HG02938 (cell line): Measurements from ENCODE around the gene SETX.

Experiments
- ATAC-seq: cut with Tn5 transposase; IDR thresholded peaks from one replicate; pipeline ENCODE4 v1.9.1; 2021; ENCODE audit warnings: mild to moderate bottlenecking, moderate library complexity; ENCODE audit not compliant: unreplicated experiment

The SETX gene

DNA sequence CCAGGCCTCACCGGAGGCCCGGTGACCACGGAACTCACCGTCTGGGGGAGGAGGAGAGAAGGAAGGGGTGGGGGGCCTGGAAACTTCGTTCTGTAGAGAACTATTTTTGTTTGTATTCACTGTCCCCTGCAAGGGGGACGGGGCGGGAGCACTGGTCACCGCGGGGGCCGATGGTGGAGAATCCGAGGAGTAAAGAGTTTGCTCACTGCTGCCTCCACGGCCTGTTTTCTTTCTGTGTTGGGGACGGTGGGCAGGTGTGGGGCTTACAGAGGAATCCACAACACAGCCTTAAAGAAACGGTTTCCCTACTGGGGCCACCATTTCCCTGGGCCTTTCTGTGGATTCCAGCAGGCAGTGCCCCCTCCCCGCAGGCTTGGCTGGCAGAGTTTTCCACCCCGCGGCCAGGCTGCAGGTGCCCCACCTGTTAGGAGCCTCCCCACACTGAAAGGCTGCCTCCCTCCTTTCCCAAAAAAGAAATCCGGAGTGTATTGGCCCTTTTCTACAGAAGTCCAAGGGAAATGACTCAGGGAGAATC lies 112.1 kb downstream of the SETX start:
- ATAC-seq, result no peak

DNA sequence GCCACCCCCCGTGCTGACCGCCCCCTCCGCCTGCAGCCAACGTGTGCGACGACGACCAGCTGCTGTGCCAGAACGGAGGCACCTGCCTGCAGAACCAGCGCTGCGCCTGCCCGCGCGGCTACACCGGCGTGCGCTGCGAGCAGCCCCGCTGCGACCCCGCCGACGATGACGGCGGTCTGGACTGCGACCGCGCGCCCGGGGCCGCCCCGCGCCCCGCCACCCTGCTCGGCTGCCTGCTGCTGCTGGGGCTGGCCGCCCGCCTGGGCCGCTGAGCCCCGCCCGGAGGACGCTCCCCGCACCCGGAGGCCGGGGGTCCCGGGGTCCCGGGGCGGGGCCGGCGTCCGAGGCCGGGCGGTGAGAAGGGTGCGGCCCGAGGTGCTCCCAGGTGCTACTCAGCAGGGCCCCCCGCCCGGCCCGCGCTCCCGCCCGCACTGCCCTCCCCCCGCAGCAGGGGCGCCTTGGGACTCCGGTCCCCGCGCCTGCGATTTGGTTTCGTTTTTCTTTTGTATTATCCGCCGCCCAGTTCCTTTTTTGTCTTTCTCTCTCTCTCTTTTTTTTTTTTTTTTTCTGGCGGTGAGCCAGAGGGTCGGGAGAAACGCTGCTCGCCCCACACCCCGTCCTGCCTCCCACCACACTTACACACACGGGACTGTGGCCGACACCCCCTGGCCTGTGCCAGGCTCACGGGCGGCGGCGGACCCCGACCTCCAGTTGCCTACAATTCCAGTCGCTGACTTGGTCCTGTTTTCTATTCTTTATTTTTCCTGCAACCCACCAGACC lies 112.8 kb downstream of the SETX start:
- ATAC-seq, result peak; percentile 15

DNA sequence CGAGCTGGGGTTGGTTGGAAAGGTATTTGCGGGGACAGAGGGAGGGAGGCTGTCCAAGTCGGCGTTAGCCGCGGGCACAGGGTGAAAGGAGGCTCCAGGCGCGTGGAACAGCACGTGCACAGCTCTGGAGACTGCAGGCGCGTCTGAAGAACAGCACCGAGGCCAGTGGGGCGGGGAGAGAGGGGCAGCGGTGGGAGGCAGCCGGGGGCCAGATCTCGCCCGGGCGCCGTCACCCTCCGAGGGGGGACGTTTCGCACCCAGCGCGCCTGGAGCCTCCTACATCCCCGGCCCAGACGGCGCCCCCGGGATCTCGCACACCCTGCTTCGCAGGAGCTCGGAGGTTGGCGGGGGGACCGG lies 113.3 kb downstream of the SETX start:
- no peak for ATAC-seq

DNA sequence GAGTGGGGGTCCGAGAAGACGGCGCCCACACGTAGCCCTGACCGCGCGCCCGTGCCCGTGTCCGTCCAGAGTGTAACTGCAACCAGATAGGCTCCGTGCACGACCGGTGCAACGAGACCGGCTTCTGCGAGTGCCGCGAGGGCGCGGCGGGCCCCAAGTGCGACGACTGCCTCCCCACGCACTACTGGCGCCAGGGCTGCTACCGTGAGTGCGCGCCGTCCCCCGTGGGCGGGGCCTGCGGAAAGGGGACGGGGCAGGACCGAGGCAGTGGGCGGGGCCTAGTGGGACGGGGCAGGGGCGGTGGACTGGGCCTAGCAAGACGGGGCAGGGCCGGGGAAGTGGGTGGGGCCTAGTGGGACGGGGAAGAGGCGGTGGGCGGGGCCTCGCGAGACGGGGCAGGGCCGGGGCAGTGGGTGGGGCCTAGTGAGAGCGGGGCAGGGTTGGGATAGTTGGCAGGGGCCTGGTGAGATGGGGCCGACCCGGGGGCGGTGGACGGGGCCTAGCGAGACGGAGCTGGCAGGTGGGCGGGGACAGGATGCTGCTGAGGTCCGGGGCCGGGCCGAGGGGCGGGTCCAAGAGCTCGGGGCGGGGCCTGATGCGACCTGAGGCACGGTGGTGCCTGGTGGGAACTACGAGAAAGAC lies 113.8 kb downstream of the SETX start:
- peak; percentile 65 for ATAC-seq

DNA sequence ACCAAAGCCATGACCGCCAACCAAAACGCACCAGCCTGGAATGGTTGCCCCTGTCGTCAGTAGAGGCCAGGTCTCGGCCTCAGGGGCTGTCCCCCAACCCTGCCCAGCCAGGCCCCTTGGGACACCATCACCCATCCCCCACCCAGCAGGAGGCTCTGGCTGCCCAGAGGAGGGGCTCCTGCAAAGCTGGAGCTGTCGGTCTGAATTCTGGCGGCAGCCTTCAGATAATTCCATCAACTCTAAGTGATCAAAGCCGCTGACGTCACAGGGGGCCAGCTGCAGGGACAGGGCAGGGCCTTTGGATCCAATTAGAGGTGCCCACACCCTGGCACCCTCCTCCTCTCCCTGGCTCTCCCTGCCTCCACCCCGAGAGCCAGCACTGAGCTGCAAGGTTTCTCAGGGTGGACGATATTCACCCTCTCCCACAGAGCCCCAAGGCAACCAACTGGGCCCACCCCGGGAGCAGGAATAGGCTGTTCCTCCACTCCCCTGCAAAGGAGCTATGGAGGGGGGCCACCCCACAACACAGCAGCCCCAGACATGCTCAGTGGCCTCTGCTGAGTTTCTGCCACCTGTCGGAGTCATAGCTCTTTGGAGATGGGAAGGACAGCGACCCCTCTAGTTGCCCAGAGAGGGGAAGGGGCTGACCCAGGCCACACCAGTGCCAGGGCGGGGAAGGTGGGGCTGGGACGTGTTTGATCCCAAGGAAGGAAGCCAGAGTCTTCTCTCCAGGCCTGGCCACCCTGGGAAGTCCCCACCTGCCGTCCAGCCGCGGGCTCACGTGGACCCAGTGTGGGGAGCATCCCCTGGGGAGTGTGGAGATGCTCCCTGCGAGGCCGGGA lies 114.6 kb downstream of the SETX start:
- no peak for ATAC-seq

DNA sequence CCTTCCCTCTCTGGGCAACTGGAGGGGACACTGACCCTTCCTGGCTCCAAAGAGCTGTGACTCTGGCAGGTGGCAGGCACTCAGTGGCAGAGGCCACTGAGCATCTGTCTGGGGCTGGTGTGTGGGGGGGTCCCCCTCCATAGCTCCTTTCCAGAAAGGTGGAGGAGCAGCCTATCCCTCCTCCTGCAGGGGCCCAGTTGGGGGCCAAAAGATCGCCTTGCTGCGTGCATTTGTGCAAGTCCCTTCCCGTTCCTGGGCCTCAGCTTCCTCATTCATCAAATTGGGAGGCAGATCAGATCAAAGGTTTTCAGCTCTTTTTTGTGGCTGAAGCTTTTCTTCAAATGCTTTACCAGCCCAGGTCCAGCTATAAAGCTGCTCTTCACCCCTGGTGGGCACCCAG lies 115.3 kb downstream of the SETX start:
- no peak for ATAC-seq

DNA sequence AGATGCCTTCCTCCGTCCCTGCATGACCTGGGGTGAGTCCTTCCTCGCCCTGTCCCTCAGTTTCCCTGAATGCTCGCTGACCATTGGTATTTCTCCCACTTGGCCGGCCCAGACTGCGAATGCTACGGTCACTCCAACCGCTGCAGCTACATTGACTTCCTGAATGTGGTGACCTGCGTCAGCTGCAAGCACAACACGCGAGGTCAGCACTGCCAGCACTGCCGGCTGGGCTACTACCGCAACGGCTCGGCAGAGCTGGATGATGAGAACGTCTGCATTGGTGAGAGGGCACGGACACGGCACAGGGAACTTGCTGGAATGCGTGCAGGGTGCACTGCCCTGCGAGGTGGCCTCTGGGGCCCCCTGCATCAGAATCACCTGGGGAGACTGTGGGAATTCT lies 115.8 kb downstream of the SETX start:
- no peak for ATAC-seq

DNA sequence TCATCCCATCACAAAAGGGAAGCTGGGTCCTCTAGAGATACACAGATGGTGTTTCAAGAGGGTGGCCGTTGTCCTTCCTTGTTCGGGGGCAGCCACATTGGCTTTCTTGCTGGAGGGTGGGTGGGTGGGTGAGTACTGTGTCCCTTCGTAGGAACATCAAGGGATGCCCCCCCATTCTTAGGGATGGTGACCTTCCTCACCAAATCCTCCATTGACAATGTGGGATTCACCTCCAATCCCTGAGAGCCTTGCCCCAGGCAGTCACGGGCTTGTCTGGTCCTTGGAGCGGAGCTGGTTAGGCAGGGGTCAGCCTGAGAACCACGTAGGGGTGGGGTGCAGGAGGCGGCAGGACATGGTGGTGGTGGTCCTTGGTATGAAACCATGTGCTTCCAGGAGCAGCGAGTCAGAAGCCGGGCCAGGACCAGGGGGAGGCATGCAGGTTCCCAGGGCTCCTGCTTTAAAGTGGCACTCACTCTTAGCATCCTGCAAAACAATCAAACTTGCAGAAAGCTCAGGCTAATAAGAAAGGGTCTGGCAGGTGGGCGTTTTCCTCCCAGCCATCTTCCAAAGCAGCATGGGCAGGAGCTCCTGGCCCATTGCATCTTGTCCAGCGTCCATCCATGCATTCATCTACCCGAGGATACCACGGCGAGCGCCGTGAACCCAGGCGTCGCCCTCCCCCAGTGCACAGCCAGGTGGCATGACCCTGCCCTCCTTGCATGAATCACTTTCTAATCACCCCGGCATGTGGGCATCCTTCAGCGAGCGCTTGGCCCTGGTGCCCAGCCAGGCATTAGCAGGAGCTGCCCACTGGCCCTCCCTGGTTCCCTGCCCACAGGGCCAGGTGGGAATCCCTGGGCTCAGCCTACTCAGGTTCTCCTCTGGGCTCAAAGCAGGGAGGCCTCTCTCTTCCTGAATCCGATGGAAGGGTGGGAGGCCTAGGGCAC lies 116.5 kb downstream of the SETX start:
- no peak for ATAC-seq

DNA sequence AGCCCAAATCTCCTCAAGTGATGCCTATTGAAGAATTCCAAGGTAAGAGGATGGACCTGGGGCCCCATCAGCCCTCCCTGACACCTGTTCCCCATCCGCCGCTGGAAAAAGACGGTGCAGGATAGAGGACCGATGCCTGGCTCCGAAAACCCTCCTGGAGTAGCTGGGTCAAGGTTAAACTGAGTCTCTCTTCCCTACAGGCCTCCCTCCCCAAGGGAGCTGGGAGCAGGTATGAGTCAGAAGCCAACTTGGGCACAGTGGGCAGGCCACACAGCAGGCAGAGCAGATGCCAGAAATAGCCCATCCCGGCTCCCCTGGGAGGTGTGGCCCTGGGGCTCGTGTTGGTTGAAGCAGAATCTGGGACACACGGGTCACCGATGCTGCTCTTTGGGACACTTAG lies 117.3 kb downstream of the SETX start:
- no peak for ATAC-seq

DNA sequence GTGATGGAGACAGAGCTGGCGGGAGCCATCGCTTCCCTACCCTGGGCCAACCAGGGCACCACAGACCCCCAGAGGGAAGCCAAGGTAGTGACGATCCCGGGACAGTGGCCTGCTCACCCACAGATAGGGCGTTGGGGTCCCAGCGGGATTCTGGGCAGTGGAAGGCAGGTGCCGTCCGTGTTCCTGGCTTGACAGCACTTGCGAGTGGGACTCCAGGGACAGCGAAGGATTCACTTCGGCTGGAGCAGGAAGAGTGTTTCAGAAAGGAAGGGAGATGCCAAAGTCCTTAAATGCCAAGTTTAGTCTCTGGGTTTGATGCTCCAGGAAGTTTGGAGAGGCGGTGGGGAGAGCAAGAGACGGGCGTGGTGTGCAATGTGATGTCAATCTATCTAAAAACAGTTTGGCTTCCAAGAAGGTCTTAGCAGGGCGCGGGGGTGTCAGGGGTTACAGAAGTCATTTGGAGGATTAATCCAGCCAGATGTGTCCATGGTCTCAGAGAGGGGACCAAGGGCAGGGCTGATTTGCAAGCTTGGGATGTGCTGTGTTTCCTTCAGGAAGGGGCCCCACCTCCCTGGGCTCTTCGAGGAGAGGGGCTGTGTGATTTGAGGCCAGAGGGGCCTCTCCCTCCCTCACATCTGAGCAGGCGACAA lies 118.0 kb downstream of the SETX start:
- no peak for ATAC-seq

DNA sequence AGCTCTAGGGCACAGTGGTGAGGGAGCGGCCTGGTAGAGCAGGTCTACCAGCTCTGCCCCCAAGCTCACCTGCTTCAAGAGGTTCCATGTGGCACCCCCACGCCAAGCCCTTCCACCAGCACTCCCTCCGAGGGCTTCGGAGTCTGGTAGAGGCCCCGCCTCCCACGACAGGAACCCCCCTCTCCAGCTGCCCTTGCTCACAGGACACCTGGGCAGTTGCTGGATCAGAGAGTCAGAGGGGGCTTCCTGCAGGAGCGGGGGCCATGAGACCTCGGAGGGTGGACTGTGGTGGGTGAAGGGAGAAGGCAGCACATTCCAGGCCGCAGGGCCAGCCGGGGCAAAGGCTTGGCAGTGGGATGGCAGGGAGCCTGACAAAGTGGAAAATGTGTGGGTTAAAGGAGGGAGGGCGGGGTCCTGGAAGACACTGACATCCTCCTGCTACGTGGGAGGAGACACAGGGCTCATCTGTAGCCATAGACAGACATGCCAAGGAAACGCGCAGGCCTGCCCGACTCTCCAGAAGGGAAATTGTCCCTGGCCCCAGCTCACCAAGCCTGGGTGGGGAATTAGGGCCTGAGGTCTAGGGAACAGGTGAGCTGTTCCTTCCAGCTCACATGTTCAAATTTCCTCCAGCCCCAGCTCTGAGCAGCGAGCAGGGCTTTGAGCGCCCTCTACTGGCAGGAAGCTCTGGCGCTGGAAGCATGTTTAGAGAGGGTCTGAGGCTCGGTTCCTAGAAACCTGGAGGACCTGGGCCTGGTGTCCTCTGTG lies 118.7 kb downstream of the SETX start:
- ATAC-seq, result no peak

DNA sequence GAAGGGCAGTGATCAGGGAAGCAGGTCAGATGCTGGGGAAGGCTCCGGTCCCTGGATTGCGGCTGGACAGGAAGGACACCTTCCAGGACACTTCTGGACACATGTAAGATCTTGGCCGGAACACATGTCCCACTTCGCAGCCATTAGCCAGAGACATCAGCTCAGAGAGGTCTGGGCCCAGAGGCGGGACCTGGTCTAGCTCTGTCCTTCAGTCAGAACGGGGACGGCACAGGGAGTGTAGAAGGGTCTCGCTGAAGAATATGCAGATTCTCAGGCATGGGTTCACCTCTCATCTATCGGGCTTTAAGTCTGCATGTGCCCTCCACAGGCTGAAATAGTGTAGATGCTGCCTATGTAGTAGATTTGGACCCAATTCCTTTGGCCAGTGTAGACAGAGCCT lies 119.7 kb downstream of the SETX start:
- ATAC-seq, result no peak

DNA sequence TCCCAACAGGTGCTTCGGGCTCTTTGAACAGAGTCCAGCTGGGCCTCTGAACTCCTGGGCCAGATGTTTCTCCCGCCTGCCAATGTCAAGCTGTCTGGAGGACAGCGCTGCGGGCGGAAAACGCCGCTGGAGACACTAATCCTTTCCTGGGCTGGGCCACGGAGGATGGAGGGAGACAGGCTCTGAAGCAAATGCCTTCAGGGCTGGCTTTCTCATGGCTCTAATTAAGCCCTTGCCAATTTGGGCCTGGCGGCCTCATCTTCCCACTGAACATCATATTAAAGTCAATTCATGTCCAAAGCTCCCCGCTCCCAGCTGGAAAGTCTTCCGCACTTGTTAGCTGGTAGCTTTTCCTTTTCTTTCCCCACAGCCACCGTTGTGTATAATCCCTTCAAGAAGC lies 120.3 kb downstream of the SETX start:
- no peak for ATAC-seq

DNA sequence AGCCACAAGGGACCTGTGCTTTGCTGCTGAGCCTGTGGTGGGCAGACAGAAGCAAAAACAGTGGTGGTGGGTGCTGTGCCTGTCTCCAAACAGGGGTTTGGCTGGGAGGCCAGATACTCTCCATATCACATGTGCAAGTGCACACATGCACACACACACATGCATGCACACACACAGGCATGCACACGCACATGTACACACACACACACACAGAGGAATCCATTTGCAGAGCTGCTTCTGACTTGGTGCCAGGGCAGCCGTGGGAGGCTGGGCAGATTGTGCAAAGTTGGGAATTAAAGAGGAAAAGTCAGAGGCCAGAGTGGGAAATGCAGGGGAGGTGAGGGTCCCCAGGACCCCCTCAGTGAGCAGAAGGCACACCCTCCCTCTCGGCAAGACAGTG lies 121.6 kb downstream of the SETX start:
- ATAC-seq, result no peak

DNA sequence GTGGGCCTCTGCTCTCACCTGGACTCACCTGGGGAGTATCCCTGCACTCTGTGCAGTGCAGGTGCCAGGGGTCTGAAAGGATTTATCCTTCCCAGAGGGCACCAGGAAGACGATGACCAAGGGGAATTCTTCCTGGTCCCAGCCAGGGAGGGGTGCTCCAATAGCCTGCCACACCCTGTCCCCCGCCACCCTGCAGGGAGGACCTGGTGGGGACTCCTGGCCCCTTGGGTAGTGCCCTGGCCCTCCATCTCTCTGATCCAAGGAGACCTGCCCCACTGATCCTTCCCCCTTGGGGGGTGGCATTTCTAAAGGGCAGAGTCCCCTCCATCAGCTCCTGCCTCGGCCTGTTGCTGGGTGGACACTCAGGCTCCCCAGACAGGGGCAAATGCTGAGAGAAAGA lies 122.3 kb downstream of the SETX start:
- ATAC-seq, result no peak

DNA sequence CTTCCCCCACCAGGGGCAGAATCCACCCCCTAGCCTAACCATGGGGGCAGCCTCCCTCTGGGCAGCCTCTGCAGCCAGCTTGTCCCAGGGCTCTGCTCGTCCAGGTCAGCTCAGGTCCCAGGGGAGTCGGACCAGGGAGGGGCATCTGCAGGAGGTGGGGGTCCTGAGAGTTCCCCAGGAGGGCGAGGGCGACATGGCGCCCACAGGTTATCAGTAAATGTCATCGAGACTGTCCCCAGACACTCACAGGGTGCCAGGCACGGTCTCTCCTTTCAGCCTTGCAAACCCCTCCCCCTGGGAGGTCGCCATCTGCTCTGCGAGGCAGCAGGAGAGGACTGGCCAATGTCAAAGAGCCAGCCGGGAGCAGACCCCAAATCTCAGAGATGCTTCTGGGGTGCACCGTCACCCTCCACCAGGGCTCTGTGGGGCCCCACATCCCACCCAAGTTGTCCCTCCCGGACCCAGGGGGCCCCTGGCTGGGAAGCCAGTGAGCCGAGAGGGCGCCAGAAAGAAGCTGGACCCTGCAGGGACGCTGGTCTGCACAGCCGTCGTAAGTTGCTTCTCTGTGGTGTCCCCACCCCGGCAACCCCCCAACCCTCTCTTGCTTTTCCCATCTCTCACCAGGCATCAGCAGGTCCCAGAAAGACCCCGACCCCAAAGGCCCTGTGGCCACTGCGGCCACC lies 123.6 kb downstream of the SETX start:
- no peak for ATAC-seq

DNA sequence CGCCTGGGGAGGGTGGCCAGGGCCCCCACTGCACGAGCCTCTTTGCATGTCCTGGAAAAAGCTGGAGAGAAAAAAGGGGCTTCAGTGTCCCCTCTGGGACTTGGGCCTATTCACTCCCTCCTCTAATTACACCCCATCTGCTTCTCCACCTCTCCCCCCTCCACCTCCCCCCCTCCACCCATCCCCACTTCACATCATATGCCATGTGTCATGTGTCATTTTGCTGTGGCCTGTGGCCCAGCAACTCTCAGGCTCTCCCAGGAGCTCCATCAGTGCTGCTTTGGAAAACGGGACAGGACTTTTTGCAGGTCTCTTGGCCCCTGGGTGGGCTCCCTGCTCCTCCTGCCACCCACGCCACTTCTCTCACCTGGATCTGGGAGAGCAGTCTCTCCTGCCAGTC lies 124.2 kb downstream of the SETX start:
- ATAC-seq, result no peak

DNA sequence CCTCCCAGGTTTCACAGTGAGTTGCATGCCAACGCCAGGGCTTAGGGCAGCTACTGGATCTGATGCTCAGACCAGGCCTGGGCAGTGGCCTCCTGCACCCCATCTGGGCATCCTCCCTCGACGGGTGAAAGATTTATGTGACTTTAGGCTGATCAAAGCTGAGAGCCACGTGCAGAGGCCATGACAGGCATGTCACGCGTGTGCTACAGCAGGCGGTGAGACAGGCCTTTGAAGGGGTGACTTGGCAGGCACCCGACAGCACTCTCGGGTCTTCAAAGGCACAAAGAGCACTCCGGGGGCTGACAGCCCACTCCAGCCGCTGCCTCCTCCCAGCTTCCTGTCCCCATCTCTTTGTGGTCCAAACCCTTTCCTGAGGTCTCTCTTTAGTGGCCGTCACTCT lies 126.7 kb downstream of the SETX start:
- ATAC-seq, result no peak
